Activated CD4-positive, alpha-beta T cell treated with anti-CD3 and anti-CD28 coated beads for 36 hours (primary cell): Measurements from ENCODE around the gene IL1RAPL1. TPM values are rescaled to one million over a fixed set of nuclear protein-coding genes. Genes with fewer than 3 reads are reported as not detected.

Source experiments
- ATAC-seq: fragments of 200-7000 bp; cut with Tn5 transposase; one replicate; pipeline ENCODE4 v1.10.0; 2021; ENCODE audit warnings: mild to moderate bottlenecking, moderate library complexity
- CTCF ChIA-PET: fragments of 350-600 bp; sonication (Branson Sonifier 250); formaldehyde crosslinking; loops from one replicate; lab custom pipeline; 2021; ENCODE audit warnings: antibody characterized with exemption; lab: Charles Lee
- POLR2A ChIA-PET: fragments of 350-600 bp; sonication (Branson Sonifier 250); formaldehyde crosslinking; loops from one replicate; lab custom pipeline; 2021; ENCODE audit warnings: antibody characterized with exemption, inconsistent platforms; lab: Charles Lee
- DNase-seq: peaks from one replicate; pipeline ENCODE4 v3.0.0-alpha.2; 2020
- H3K27ac Mint-ChIP-seq: one replicate; pipeline ENCODE4 v1.8.0; 2021; ENCODE audit warnings: mixed read lengths
- H3K27me3 Mint-ChIP-seq: one replicate; pipeline ENCODE4 v1.8.0; 2021; ENCODE audit warnings: mixed read lengths
- H3K36me3 Mint-ChIP-seq: one replicate; pipeline ENCODE4 v1.8.0; 2021; ENCODE audit warnings: low read depth, mixed read lengths
- H3K4me1 Mint-ChIP-seq: one replicate; pipeline ENCODE4 v1.8.0; 2021; ENCODE audit warnings: mixed read lengths
- H3K4me3 Mint-ChIP-seq: one replicate; pipeline ENCODE4 v1.8.0; 2021; ENCODE audit warnings: mild to moderate bottlenecking, moderate library complexity, mixed read lengths
- H3K9me3 Mint-ChIP-seq: one replicate; pipeline ENCODE4 v1.8.0; 2021; ENCODE audit warnings: low read depth, mixed read lengths
- intact Hi-C, 2 experiments: fragments of 100-400 bp; cut with DNase I in 1 of 2; cut with micrococcal nuclease in 1 of 2; formaldehyde crosslinking; loops; one replicate each; pipeline versions ENCODE4 v1.14.2 to v1.15.1; 2022 to 2024; cut with DNase I, micrococcal nuclease
- total RNA-seq, 2 experiments: library from RNA; stranded (reverse); gene quantifications; one replicate each; pipeline ENCODE4 v1.2.3, GENCODE V29; 2021

The IL1RAPL1 gene
- total RNA-seq, 2 experiments from 2014 or later = not detected

DNA sequence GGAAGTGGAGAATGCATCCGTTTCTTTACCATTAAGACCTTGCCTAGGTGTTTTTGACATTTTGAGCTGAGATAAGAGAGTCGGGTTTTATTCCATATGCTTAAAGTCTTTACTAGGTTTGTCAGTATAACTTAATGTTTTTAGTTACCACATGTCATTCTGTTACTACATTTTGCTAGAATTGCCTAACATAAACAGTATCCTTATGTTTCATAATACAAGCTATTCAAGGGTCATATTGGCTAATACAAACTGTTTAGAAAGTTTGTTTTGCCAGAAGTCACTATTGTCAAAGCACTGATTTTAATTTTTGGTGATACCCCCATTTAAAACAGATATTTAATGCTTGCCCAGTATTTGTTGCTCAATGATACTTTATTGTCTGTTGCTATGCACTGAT, 1200.4 kb downstream of the IL1RAPL1 start:
- H3K27ac Mint-ChIP-seq = no peak overlapping the region
- ChIA-PET CTCF (no interaction called here), POLR2A (no interaction called here)
- intact Hi-C loops = no loop called here
- no peaks in the 10 kb centered on the region for H3K9me3 Mint-ChIP-seq
- no peaks in the 10 kb centered on the region for H3K36me3 Mint-ChIP-seq
- ATAC-seq (no peak), DNase-seq (no peak)
- no peaks in the 10 kb centered on the region for H3K27me3 Mint-ChIP-seq
- H3K4me3 Mint-ChIP-seq = no peak overlapping the region
- H3K4me1 Mint-ChIP-seq = no peaks in the 10 kb centered on the region

- CTCF ChIA-PET = no interaction called here
- intact Hi-C loops = no loop called here
Observed at GRCh38 chrX:29788991-29789699, 1201.9 kb downstream of the IL1RAPL1 start.

GRCh38 chrX:29792335-29792734, 1205.1 kb downstream of the IL1RAPL1 start:
- intact Hi-C loops = no loop called here
- DNase-seq (no peak), ATAC-seq (no peak)
- Mint-ChIP-seq H3K27me3 (no peaks in the 10 kb centered on the region), H3K27ac (no peak overlapping the region), H3K4me3 (no peak overlapping the region), H3K9me3 (no peaks in the 10 kb centered on the region), H3K36me3 (no peaks in the 10 kb centered on the region), H3K4me1 (no peaks in the 10 kb centered on the region)
- ChIA-PET CTCF (no interaction called here), POLR2A (no interaction called here)

More at GRCh38 chrX:29788991-29789699, 1201.9 kb downstream of the IL1RAPL1 start:
- no peak overlapping the region for H3K4me3 Mint-ChIP-seq
- H3K9me3 Mint-ChIP-seq = no peaks in the 10 kb centered on the region
- no peaks in the 10 kb centered on the region for H3K4me1 Mint-ChIP-seq
- no peak overlapping the region for H3K27ac Mint-ChIP-seq
- no peak for DNase-seq
- ATAC-seq = no peak
- H3K27me3 Mint-ChIP-seq = no peaks in the 10 kb centered on the region
- POLR2A ChIA-PET = no interaction called here
- no peaks in the 10 kb centered on the region for H3K36me3 Mint-ChIP-seq

- H3K27ac Mint-ChIP-seq = no peak overlapping the region
- DNase-seq (no peak), ATAC-seq (no peak)
- no peaks in the 10 kb centered on the region for H3K27me3 Mint-ChIP-seq
- ChIA-PET CTCF (no interaction called here), POLR2A (no interaction called here)
- H3K9me3 Mint-ChIP-seq = no peaks in the 10 kb centered on the region
- no peak overlapping the region for H3K4me3 Mint-ChIP-seq
- no peaks in the 10 kb centered on the region for H3K36me3 Mint-ChIP-seq
- intact Hi-C loops = no loop called here
- no peaks in the 10 kb centered on the region for H3K4me1 Mint-ChIP-seq
Observed at GRCh38 chrX:29797156-29797555, 1209.9 kb downstream of the IL1RAPL1 start.

DNA sequence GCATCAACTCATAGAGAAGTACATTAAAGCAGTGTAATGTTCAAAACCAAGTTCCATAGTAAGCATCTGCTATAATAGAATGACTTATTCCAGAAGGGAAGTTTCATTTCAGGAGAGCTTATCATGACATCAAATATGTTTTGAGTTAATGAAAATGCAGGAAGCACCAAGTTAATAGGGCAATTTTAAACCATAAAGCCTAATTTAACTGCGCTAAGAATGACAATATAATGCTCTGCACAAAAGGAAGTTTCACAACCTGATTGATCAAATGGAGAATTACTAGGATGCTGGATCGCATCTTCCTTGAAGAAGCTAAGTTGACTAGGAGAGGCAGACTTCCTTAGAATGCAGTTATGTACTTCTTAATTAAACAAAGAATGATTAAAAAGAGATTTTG, 1211.2 kb downstream of the IL1RAPL1 start:
- Mint-ChIP-seq H3K4me1 (no peaks in the 10 kb centered on the region), H3K4me3 (no peak overlapping the region), H3K27ac (no peak overlapping the region), H3K9me3 (no peaks in the 10 kb centered on the region), H3K36me3 (no peaks in the 10 kb centered on the region), H3K27me3 (no peaks in the 10 kb centered on the region)
- ATAC-seq (no peak), DNase-seq (no peak)
- ChIA-PET POLR2A (no interaction called here), CTCF (no interaction called here)
- intact Hi-C loops = no loop called here

- no peaks in the 10 kb centered on the region for H3K9me3 Mint-ChIP-seq
- H3K36me3 Mint-ChIP-seq = no peaks in the 10 kb centered on the region
- no peak overlapping the region for H3K4me3 Mint-ChIP-seq
- CTCF ChIA-PET = no interaction called here
- ATAC-seq (no peak), DNase-seq (no peak)
- no peak overlapping the region for H3K27ac Mint-ChIP-seq
- POLR2A ChIA-PET = no interaction called here
- no peaks in the 10 kb centered on the region for H3K4me1 Mint-ChIP-seq
- H3K27me3 Mint-ChIP-seq = no peaks in the 10 kb centered on the region
- intact Hi-C loops = no loop called here
Observed at GRCh38 chrX:29813174-29813573, 1225.9 kb downstream of the IL1RAPL1 start.

- Mint-ChIP-seq H3K4me3 (no peak overlapping the region), H3K9me3 (no peaks in the 10 kb centered on the region), H3K27ac (no peak overlapping the region), H3K4me1 (no peaks in the 10 kb centered on the region), H3K27me3 (no peaks in the 10 kb centered on the region), H3K36me3 (no peaks in the 10 kb centered on the region)
- intact Hi-C loops = no loop called here
- ChIA-PET POLR2A (no interaction called here), CTCF (no interaction called here)
- ATAC-seq = no peak
- no peak for DNase-seq
Observed at GRCh38 chrX:29824176-29824906, 1237.1 kb downstream of the IL1RAPL1 start.

- ATAC-seq (no peak), DNase-seq (no peak)
- no peaks in the 10 kb centered on the region for H3K27me3 Mint-ChIP-seq
- CTCF ChIA-PET = no interaction called here
- no peak overlapping the region for H3K27ac Mint-ChIP-seq
- no peaks in the 10 kb centered on the region for H3K36me3 Mint-ChIP-seq
- H3K4me1 Mint-ChIP-seq = no peaks in the 10 kb centered on the region
- intact Hi-C loops = no loop called here
- H3K9me3 Mint-ChIP-seq = no peaks in the 10 kb centered on the region
- POLR2A ChIA-PET = no interaction called here
- H3K4me3 Mint-ChIP-seq = no peak overlapping the region
Observed at GRCh38 chrX:29826742-29827141, 1239.5 kb downstream of the IL1RAPL1 start.

DNA sequence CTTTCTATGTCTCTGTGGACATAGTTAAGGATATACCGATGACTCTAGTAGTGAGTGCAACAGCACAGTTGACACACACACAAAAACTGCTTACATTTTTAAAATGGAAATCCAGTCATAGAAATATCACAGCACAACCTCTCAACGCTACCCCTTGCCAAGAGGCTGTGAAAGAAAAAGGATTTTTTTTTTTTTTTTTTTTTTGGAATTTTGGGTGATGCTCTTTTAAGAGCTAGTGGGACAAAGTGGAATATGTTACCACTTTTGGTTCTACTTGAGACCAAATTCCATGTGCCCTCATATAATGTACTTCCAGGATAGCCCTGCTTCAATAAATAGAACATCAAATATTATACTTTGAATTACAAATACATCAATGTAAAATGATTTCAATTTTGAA, 1247.1 kb downstream of the IL1RAPL1 start:
- Mint-ChIP-seq H3K4me1 (no peaks in the 10 kb centered on the region), H3K27me3 (no peaks in the 10 kb centered on the region), H3K9me3 (no peaks in the 10 kb centered on the region), H3K36me3 (no peaks in the 10 kb centered on the region), H3K27ac (no peak overlapping the region), H3K4me3 (no peak overlapping the region)
- intact Hi-C loops = no loop called here
- DNase-seq (no peak), ATAC-seq (no peak)
- ChIA-PET CTCF (no interaction called here), POLR2A (no interaction called here)

DNA sequence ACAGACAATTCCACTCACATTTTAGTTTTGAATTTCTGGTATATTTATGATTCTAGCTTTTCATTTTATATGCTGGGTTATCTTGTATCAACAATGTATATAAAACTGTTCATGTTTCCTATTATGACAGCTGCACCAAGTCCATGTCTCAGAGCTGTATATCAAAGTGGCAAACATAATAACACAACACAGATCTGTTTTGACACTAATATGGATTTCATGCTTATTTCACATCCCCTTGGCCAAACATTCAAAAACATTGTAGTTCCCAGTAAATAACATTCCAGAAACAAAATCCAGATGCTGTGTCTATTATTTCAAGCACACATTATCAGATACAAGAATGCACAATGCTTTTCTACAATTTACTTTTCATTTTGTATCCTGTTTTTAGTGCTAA, 1247.5 kb downstream of the IL1RAPL1 start:
- no peak overlapping the region for H3K27ac Mint-ChIP-seq
- H3K4me1 Mint-ChIP-seq = no peaks in the 10 kb centered on the region
- POLR2A ChIA-PET = no interaction called here
- no peaks in the 10 kb centered on the region for H3K36me3 Mint-ChIP-seq
- H3K4me3 Mint-ChIP-seq = no peak overlapping the region
- ATAC-seq (no peak), DNase-seq (no peak)
- intact Hi-C loops = no loop called here
- H3K9me3 Mint-ChIP-seq = no peaks in the 10 kb centered on the region
- H3K27me3 Mint-ChIP-seq = no peaks in the 10 kb centered on the region
- CTCF ChIA-PET = no interaction called here

GRCh38 chrX:29841750-29842149, 1254.5 kb downstream of the IL1RAPL1 start:
- Mint-ChIP-seq H3K4me1 (no peaks in the 10 kb centered on the region), H3K27me3 (no peaks in the 10 kb centered on the region), H3K9me3 (no peaks in the 10 kb centered on the region), H3K36me3 (no peaks in the 10 kb centered on the region), H3K27ac (no peak overlapping the region), H3K4me3 (no peak overlapping the region)
- intact Hi-C loops = no loop called here
- DNase-seq (no peak), ATAC-seq (no peak)
- CTCF ChIA-PET = no interaction called here
- POLR2A ChIA-PET = no interaction called here

DNA sequence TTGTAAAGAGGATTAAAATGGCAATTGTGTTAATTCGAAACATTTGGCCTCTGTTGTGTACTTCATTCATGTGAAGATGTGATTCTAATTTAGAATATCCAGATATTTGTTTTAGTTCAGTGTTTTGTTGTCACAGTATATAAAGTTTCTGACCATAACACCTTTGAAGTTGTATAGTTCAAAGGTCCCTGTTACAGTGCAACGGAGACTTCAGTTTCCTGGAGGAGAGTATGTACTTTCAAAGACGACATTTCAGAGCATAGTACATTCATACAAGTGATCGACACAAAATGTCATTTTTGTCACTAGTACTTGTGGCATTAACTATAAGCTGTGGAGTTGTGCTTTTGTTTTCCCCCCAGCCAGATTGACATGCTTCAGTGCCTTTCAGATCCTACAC, 1255.3 kb downstream of the IL1RAPL1 start:
- Mint-ChIP-seq H3K4me3 (no peak overlapping the region), H3K27me3 (no peaks in the 10 kb centered on the region), H3K9me3 (no peaks in the 10 kb centered on the region), H3K36me3 (no peaks in the 10 kb centered on the region), H3K27ac (no peak overlapping the region), H3K4me1 (no peaks in the 10 kb centered on the region)
- DNase-seq (no peak), ATAC-seq (no peak)
- CTCF ChIA-PET = no interaction called here
- POLR2A ChIA-PET = no interaction called here
- intact Hi-C loops = no loop called here
